Cardiac muscle cell (in vitro differentiated cells and primary cell): ENCODE results near the gene COL1A1. TPM values are rescaled to one million over a fixed set of nuclear protein-coding genes. Genes with fewer than 3 reads are reported as not detected.

Experiments used
- DNase-seq, 2 donors: peaks; one replicate each; pipeline versions ENCODE4 v3.0.0 to v3.0.0-alpha.2; 2010 to 2017; ENCODE audit warnings: low read depth in 1 of 2, low spot score in 1 of 2
- H3K27ac ChIP-seq: fragments of 200-600 bp; sonication (generic); 2 replicates; pipeline ENCODE4 v1.5.1; 2016
- H3K27me3 ChIP-seq: fragments of 200-600 bp; sonication (generic); 2 replicates; pipeline ENCODE4 v1.6.0; 2016; ENCODE audit warnings: control low read depth
- H3K36me3 ChIP-seq: fragments of 200-600 bp; sonication (generic); 2 replicates; pipeline ENCODE4 v1.5.1; 2016; ENCODE audit warnings: control low read depth
- H3K4me1 ChIP-seq: fragments of 200-600 bp; sonication (generic); 2 replicates; pipeline ENCODE4 v1.8.1; 2017; ENCODE audit warnings: low read depth, mild to moderate bottlenecking, mixed run types
- H3K4me3 ChIP-seq: fragments of 200-600 bp; sonication (generic); 2 replicates; pipeline ENCODE4 v1.5.1; 2016; ENCODE audit warnings: mild to moderate bottlenecking
- H3K9me3 ChIP-seq: fragments of 200-600 bp; sonication (generic); 2 replicates; pipeline ENCODE4 v1.5.1; 2017; ENCODE audit warnings: low read depth, mild to moderate bottlenecking, control low read depth
- polyA plus RNA-seq: library from polyadenylated mRNA; unstranded; fragments of >200 nt; fragmentation: Nextera tagmentation; extraction: Ambion mirVana; gene quantifications from 2 replicates; pipeline ENCODE4 v1.2.1, GENCODE V29; 2016
- total RNA-seq: library from RNA; depleted of rRNA; stranded (reverse); fragments of >200 nt; gene quantifications from 2 replicates; pipeline ENCODE4 v1.2.3, GENCODE V29; 2016
- TF ChIP-seq, protein P1 (sequence below): IDR thresholded peaks from 2 replicates; pipeline ENCODE4 v1.5.1; 2012; ENCODE audit warnings: low read depth, mild to moderate bottlenecking, low read length

Gene COL1A1
- total and polyA plus RNA-seq, 2 experiments from 2014 or later, result 127 to 261 TPM

DNA sequence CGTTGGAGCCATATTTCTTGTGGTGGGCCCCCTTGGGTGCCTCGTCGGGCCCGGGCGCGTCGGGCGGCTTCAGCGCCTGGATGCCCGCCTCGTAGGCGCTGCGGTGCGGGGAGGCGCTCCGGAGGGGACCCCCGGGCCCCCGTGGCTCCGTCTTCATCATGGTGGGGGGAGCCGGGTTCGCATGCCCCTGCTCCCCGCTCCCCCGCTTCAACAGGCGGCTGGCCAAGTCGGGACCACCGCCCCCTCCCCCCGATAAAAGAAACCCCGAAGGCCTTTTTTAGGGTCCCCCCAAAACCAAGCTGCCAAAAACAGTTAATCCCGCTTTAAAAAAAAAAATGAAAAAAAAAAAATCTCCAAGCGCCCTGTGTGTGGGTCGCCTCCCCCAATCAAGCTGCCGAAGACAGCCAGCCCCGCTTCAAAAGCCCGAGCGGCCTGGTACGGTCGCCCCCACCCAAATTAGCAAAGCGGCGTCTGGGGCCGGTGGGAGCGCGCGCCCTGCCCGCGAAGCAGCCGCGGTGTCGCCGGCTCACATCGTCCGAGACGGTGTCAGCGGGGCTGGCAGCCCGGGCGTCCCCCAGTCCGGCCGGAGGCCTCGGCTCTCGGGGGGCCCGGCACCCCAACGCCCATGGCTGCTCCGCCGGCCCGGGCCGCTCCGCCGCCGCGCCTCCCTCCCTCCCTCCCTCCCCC, 50.9 kb downstream of the COL1A1 start, which contains the start of gene PPP1R9B:
TSS of gene PPP1R9B (minus strand) at position 324 of the 687 bp plus-strand sequence. CDS start at position 160, 164 bp downstream.
- Histone ChIP-seq H3K27ac (peak within 1 kb of the TSS; percentile 48), H3K27me3 (no peaks in the 10 kb centered on the region), H3K4me3 (peak within 1 kb of the TSS; percentile 88), H3K36me3 (no peaks in the 10 kb centered on the region), H3K4me1 (peaks cover 29% of the 10 kb centered on the region), H3K9me3 (no peaks in the 10 kb centered on the region)
- no peak for DNase-seq
- TF ChIP-seq, protein P1, sequence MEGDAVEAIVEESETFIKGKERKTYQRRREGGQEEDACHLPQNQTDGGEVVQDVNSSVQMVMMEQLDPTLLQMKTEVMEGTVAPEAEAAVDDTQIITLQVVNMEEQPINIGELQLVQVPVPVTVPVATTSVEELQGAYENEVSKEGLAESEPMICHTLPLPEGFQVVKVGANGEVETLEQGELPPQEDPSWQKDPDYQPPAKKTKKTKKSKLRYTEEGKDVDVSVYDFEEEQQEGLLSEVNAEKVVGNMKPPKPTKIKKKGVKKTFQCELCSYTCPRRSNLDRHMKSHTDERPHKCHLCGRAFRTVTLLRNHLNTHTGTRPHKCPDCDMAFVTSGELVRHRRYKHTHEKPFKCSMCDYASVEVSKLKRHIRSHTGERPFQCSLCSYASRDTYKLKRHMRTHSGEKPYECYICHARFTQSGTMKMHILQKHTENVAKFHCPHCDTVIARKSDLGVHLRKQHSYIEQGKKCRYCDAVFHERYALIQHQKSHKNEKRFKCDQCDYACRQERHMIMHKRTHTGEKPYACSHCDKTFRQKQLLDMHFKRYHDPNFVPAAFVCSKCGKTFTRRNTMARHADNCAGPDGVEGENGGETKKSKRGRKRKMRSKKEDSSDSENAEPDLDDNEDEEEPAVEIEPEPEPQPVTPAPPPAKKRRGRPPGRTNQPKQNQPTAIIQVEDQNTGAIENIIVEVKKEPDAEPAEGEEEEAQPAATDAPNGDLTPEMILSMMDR, result no peak

DNA sequence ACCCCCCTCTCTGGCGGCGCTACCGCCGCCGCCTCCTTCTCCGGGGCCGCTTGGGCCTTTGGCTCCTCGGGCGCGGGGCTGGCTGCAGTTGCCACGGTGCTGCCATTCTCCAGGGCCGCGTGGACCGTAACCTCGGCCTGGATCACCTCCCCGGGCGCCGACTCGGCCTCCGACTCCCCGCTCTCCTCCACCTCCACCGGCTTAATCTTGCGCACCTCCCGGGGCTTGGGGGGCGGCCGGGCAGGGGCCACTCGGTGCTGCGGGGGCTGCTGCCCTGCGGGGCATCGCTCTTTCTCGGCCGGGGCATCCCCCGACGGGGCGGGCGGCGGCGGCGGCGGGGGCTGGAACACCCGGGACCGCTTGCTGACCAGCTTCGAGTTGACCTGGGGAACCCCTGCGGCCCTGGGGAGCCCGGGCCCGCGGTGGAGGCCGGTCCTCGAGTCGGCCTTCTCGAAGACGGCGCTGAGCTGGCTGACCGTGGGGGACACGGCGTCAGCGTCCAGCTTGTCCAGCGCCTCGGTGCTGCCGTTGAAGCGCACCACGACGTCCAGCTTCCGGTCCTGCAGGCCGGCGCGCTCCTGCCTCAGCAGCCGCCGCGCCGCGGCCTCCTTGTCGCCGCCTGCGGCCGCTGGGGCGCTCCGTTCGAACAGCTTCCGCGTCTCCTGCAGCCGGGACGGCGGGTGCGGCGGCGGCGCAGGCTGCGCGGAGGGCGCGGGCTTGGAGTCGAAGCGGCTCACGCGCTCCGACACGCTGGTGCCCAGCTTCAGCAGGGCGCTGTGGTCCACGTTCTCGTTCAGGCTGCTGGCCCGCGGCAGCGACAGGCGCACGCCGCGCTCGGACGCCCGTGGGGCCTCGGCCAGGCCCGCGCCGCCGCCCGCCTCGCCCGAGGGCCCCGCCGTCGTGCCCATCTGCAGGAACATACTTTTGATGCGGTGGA, 51.7 kb downstream of the COL1A1 start:
- Histone ChIP-seq H3K27ac (no peak overlapping the region), H3K9me3 (no peaks in the 10 kb centered on the region)
- DNase-seq, result peak; percentile 64 to 78

DNA sequence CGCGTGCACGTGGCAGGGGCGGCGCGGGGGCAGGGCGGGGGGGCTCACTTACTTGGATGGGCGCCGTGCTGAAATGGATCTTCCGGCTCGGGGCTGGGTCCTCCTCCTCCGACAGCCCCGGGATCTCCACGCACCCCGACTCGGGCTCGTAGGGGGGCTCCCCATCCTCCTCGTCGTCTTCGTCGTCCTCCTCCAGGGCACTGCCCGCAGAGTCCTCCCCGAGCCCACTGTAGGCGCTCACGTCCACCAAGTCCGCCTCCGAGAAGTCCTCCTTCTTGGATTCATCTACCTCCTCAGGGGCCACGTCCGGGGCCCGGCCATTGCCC, 52.4 kb downstream of the COL1A1 start:
- TF ChIP-seq, protein P1, result no peak
- Histone ChIP-seq H3K9me3 (no peaks in the 10 kb centered on the region), H3K36me3 (peaks cover 8% of the 10 kb centered on the region), H3K27ac (no peak overlapping the region), H3K4me3 (peak overlapping the region; percentile 88), H3K27me3 (no peaks in the 10 kb centered on the region), H3K4me1 (peaks cover 16% of the 10 kb centered on the region)
- DNase-seq, result no peak

More for the DNA sequence above, 51.7 kb downstream of the COL1A1 start:
- Histone ChIP-seq H3K4me1 (peaks cover 21% of the 10 kb centered on the region), H3K4me3 (peak overlapping the region; percentile 88), H3K36me3 (peaks cover 4% of the 10 kb centered on the region), H3K27me3 (no peaks in the 10 kb centered on the region)
- TF ChIP-seq, protein P1, result no peak

DNA sequence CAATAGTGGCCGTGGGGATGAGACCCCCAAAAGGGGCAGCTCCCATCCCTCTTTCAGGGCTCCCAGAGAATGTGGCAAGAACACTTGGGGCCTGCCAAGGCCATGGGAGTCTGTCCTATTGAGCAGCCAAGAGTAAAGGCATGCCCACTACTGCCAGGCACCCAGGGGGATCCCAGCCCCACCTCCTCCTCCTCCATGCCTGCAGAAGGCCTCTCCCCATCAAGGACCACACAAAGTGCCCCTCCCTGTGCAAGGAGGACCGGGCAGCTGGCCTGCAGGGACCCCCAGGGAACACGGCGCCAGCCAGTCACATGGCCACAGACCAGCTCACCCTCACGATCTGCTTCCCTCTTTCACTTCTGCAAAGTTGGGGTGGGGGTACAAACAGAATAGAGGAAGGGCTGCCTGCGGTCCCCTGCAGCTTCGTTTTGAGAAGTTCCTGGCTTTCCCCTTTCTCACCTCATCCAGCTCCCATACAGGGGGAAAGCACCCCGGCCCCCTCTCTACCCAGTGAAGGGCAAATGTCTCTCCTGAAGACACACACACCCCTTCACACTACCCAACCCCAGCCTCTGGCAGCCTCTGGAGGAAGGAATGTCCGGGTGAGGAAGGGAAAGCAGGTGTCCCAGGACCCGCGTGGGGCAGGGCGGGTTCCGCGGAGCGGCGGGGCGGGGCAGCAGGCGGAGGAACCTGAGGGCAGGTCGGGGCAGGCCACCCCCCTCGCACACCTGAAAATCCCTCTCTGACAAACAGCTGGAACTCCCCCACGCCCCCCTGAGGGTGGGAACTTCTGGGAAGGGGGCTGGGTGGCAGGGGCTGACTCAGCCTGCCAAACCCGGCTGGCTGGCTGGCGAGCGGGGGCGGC, 53.0 kb downstream of the COL1A1 start:
- Histone ChIP-seq H3K36me3 (peaks cover 13% of the 10 kb centered on the region), H3K4me3 (peak overlapping the region; percentile 88), H3K27ac (no peak overlapping the region), H3K9me3 (no peaks in the 10 kb centered on the region), H3K4me1 (peaks cover 16% of the 10 kb centered on the region), H3K27me3 (no peaks in the 10 kb centered on the region)
- TF ChIP-seq, protein P1, result peak; percentile 35
- DNase-seq, result peak in 1 of 2 donors; percentile 47

DNA sequence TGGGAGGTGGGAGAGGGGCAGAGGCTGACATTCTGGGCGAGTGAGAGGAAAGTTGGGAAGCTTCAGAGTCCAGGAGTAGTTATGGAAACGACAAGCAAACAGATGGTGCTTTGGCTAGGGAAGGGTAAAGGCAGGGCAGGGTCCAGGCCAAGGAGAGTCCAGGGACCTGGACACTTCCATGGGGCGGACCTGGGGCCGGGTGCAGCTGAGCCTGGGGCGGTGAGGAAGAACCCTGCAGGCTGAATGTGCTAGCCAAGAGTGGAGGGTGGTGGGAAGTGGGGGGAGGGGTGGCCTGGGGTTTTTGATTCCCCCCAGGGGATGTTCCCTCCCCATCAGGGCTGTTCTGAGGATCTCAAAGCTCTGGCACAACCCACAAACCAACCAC, 53.6 kb downstream of the COL1A1 start:
- peak overlapping the region; percentile 88 for H3K4me3 ChIP-seq
- no peaks in the 10 kb centered on the region for H3K9me3 ChIP-seq
- TF ChIP-seq, protein P1, result no peak
- H3K36me3 ChIP-seq, result peaks cover 17% of the 10 kb centered on the region
- no peaks in the 10 kb centered on the region for H3K27me3 ChIP-seq
- H3K27ac ChIP-seq, result no peak overlapping the region
- H3K4me1 ChIP-seq, result peaks cover 16% of the 10 kb centered on the region
- DNase-seq, result peak in 1 of 2 donors; percentile 56
